Frontal cortex (tissue), 4 donors: ENCODE results near the gene NCAM2. TPM values are rescaled to one million over a fixed set of nuclear protein-coding genes. Genes with fewer than 3 reads are reported as not detected.
"Not testable (repeated sequence)": the region's sequence is repeated elsewhere in the genome, so short reads cannot be mapped to it uniquely, and the experiment has no call there.

Experiments used
- DNase-seq, 2 donors: peaks; one replicate each; pipeline ENCODE4 v3.0.0; 2012; ENCODE audit warnings: low spot score in 2 of 2
- FAIRE-seq: peaks from 2 replicates; lab custom pipeline; 2012; peaks lifted over from hg19 to GRCh38; lab: Jason Lieb, UNC
- total RNA-seq: library from RNA; depleted of rRNA; stranded (reverse); fragments of >200 nt; gene quantifications from one replicate; pipeline ENCODE4 v1.2.3, GENCODE V29; 2014
- donor health status: control.
- donor health status: control.
- donor health status: control.

The NCAM2 gene
- total RNA-seq, 1 donor from 2014 or later: 63.6 TPM

- no peak for FAIRE-seq
- DNase-seq: no peak
Measured at GRCh38 chr21:21096956-21097355, 98.7 kb downstream of the NCAM2 start.

GRCh38 chr21:21097466-21097865 lies 99.3 kb downstream of the NCAM2 start:
- FAIRE-seq: no peak
- DNase-seq: no peak

GRCh38 chr21:21101911-21102310 lies 103.7 kb downstream of the NCAM2 start:
- FAIRE-seq (no peak), DNase-seq (peak in 1 of 2 donors; percentile 2)

GRCh38 chr21:21102896-21103295 lies 104.7 kb downstream of the NCAM2 start:
- DNase-seq (no peak), FAIRE-seq (no peak)

DNA sequence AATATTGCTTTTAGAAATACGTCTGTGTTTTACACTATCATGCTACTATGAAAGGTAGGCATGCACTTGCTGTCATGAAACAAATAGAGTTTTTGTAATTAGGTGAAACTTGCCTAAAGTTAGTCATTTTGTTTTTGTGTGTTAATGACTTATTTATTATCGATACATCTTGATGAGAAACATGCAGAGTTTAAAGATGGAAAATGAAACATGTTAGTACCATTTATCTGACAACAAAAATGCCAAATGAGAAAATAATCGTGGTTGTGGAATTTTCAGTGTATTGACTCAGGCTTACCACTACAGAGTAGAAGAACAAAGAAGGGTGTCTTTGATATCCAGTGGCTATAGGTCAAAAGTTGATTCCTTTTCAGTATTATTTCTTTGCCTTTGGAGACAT lies 105.5 kb downstream of the NCAM2 start:
- DNase-seq (no peak), FAIRE-seq (no peak)

DNA sequence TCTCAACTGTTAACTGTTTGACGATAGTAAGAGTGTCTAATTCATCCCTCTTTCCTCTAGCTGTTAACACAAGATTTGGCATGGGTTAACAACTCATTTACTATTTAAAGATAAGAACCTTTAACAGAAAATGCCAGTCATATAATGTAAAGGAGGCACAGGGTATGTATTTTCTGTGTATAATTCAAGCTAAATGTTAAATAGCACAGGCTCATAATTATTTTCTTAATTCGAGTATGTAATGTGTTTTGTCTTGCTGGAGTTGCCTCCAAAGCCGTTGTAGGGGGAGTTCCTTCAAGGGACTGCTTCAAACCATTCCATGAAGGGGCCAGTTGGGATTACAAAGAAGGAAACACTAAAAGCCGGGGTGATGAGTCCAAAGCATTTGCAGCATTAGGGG lies 111.5 kb downstream of the NCAM2 start:
- FAIRE-seq (no peak), DNase-seq (no peak)

- DNase-seq (no peak), FAIRE-seq (no peak)
Measured at GRCh38 chr21:21111309-21111920, 113.2 kb downstream of the NCAM2 start.

DNA sequence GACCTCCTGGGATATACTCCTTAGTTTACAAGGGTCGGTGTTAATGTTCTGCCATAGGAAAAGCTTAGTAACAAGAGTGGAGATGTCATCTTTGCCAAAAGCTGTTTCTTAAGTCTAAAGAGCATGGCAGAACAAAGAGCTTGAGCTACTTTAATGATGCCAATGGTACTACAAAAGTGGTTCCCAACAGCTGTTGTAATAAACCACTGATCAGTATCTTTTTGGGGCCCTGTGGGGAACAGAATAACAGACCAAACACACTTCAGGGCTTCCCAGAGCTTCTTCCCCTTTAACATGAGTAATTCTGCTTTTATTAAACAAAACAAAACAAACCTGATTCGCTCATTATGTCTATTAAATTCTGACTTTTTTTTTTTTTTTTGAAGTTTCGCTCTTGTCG lies 116.3 kb downstream of the NCAM2 start:
- DNase-seq: no peak
- no peak for FAIRE-seq

DNA sequence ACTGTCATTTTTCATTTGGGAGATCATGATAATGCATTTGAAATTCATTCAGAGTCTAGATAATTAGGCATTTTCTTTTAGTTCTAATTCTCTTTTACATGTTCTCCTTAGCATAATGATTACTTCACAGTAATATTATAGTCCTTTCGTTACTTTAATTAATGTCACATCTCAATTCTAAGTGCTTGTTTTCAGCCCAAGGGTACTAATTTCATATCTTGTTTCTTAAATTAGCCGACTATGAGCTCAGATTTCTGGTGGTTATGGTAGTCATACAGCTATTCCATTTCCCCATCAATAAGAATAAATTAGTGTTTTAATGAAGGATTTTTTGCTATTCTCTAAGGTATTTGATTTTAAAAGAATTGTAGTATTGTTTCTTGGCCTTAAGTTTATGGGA lies 120.9 kb downstream of the NCAM2 start:
- DNase-seq (no peak), FAIRE-seq (no peak)

- DNase-seq (no peak), FAIRE-seq (no peak)
Measured at GRCh38 chr21:21122680-21123079, 124.5 kb downstream of the NCAM2 start.

GRCh38 chr21:21132390-21132789 lies 134.2 kb downstream of the NCAM2 start:
- DNase-seq (no peak), FAIRE-seq (no peak)

GRCh38 chr21:21137986-21138385 lies 139.8 kb downstream of the NCAM2 start:
- no peak for FAIRE-seq
- no peak for DNase-seq

GRCh38 chr21:21146587-21147373 lies 148.6 kb downstream of the NCAM2 start:
- DNase-seq (no peak), FAIRE-seq (no peak)

GRCh38 chr21:21147374-21147745 lies 149.2 kb downstream of the NCAM2 start:
- DNase-seq (no peak), FAIRE-seq (no peak)

- DNase-seq (no peak), FAIRE-seq (no peak)
Measured at GRCh38 chr21:21148009-21148408, 149.8 kb downstream of the NCAM2 start.

DNA sequence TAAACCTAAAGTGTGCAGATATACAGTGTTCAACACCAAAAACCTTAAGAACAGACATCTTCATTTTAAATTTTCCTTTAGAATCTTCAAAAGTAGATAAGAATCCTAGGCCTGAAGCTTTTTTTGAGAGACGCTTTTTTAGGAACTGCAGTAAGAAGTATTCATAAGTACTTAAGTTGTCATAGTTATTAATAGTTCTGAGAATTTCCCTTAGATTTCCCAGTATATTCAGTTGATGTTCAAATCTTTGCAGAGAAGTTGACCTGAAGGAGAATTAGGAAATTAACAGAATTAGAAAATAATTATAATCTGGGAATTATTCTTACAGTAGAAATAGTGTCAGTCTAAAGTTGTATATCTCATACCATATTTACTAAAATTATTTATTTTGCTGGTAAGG lies 150.3 kb downstream of the NCAM2 start:
- FAIRE-seq (no peak), DNase-seq (no peak)

- not testable (repeated sequence) for FAIRE-seq, DNase-seq
Measured at GRCh38 chr21:21149445-21149844, 151.2 kb downstream of the NCAM2 start.

- FAIRE-seq (no peak), DNase-seq (no peak)
Measured at GRCh38 chr21:21151231-21151630, 153.0 kb downstream of the NCAM2 start.

GRCh38 chr21:21156397-21156796 lies 158.2 kb downstream of the NCAM2 start:
- FAIRE-seq: peak; percentile 21

DNA sequence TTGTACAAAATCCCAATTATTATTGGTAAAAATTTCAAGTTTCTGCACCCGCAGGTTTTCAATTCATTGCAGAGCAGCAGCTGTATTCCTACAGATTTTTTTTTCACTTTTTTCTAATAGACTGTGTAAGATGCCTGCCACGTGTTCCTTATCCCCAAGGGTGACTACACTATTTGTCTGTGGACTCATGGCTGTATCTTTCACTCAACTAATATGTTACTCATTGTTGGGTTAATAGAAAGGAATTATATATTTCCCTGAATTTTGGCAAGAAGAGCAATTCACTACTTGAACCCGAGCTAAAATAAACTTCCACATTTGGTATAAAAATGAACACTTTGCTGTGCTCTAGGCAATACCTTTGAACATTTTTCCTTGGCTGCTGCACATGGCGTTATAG lies 158.7 kb downstream of the NCAM2 start:
- FAIRE-seq (no peak), DNase-seq (no peak)

More at GRCh38 chr21:21156397-21156796, 158.2 kb downstream of the NCAM2 start:
- no peak for DNase-seq

GRCh38 chr21:21158376-21158918 lies 160.2 kb downstream of the NCAM2 start:
- DNase-seq: no peak
- FAIRE-seq: no peak
